K562 (cell line): ENCODE measurements around the gene KATNB1. TPM values are rescaled to one million over a fixed set of nuclear protein-coding genes. Genes with fewer than 3 reads are reported as not detected.

Source experiments
- CBX1 ChIP-seq: sonication (generic); IDR thresholded peaks from 2 replicates; pipeline ENCODE4 v1.6.1; 2016; ENCODE audit warnings: antibody characterized with exemption, low read depth, mild to moderate bottlenecking
- CLOCK ChIP-seq: fragments of 250-450 bp; sonication (Bioruptor Pico); IDR thresholded peaks from 2 replicates; pipeline ENCODE4 v1.4.0; 2020; ENCODE audit warnings: mild to moderate bottlenecking, moderate library complexity, borderline replicate concordance
- COPS2 ChIP-seq: fragments of 450-650 bp; conservative IDR thresholded peaks from 2 replicates; pipeline ENCODE4 v1.6.1; 2016; ENCODE audit warnings: mild to moderate bottlenecking, moderate library complexity
- DLX4 ChIP-seq: fragments of 250-450 bp; sonication (Bioruptor Pico); IDR thresholded peaks from 2 replicates; pipeline ENCODE4 v1.6.1; 2021; ENCODE audit warnings: mild to moderate bottlenecking
- EGR1 ChIP-seq: fragments of 450-650 bp; conservative IDR thresholded peaks from 2 replicates; pipeline ENCODE4 v1.6.1; 2017; ENCODE audit warnings: mild to moderate bottlenecking
- EP300 ChIP-seq: IDR thresholded peaks from 2 replicates; pipeline ENCODE4 v1.6.1; 2012; ENCODE audit warnings: low read length, improper control_type of control experiment
- ETS1 ChIP-seq: conservative IDR thresholded peaks from 2 replicates; pipeline ENCODE4 v1.6.1; 2011; ENCODE audit warnings: low read depth, mild to moderate bottlenecking, low read length; ENCODE audit not compliant: control insufficient read depth
- FOXO4 ChIP-seq: fragments of 450-650 bp; formaldehyde crosslinking; IDR thresholded peaks from 2 replicates; pipeline ENCODE4 v1.4.0; 2020; ENCODE audit warnings: mild to moderate bottlenecking, moderate library complexity
- GATA2 ChIP-seq: sonication (generic); formaldehyde crosslinking; IDR thresholded peaks from 2 replicates; pipeline ENCODE4 v1.4.0; 2020; ENCODE audit warnings: mild to moderate bottlenecking, missing genetic modification reagents
- HDAC2 ChIP-seq: fragments of 450-650 bp; IDR thresholded peaks from 2 replicates; pipeline ENCODE4 v1.6.1; 2016; ENCODE audit warnings: mild to moderate bottlenecking
- HDGF ChIP-seq: fragments of 450-650 bp; IDR thresholded peaks from 2 replicates; pipeline ENCODE4 v1.6.1; 2016
- MIER1 ChIP-seq: fragments of 450-650 bp; IDR thresholded peaks from 2 replicates; pipeline ENCODE4 v1.6.1; 2016; ENCODE audit warnings: antibody characterized with exemption, mild to moderate bottlenecking, low read depth
- RFX7 ChIP-seq: fragments of 250-450 bp; sonication (Bioruptor Pico); IDR thresholded peaks from 2 replicates; pipeline ENCODE4 v1.5.1; 2021; ENCODE audit warnings: mild to moderate bottlenecking
- RNF2 ChIP-seq: sonication (generic); IDR thresholded peaks from 2 replicates; pipeline ENCODE4 v1.6.1; 2016
- SIN3A ChIP-seq, 2 experiments: fragments of 150-350 bp in 1 of 2; IDR thresholded peaks; 2 replicates each; pipeline ENCODE4 v1.6.1; 2011 to 2016; ENCODE audit warnings: borderline replicate concordance in 2 of 2, low read depth in 2 of 2, low read length in 2 of 2, mild to moderate bottlenecking in 2 of 2, moderate library complexity in 2 of 2; ENCODE audit not compliant: control insufficient read depth in 1 of 2
- SMARCE1 ChIP-seq: fragments of 450-650 bp; IDR thresholded peaks from 2 replicates; pipeline ENCODE4 v1.7.1; 2016; ENCODE audit warnings: mild to moderate bottlenecking
- TARDBP ChIP-seq: fragments of 450-650 bp; IDR thresholded peaks from 2 replicates; pipeline ENCODE4 v1.6.1; 2016
- ZBTB1 ChIP-seq: sonication (generic); formaldehyde crosslinking; IDR thresholded peaks from 2 replicates; pipeline ENCODE4 v1.8.1; 2023; ENCODE audit warnings: missing genetic modification reagents, low read depth, mild to moderate bottlenecking, borderline replicate concordance
- ZBTB7A ChIP-seq: IDR thresholded peaks from 2 replicates; pipeline ENCODE4 v1.6.1; 2011; ENCODE audit warnings: low read depth, mild to moderate bottlenecking, low read length, moderate library complexity, borderline replicate concordance; ENCODE audit not compliant: control insufficient read depth
- ZNF165 ChIP-seq: fragments of 250-450 bp; sonication (Bioruptor Pico); IDR thresholded peaks from 2 replicates; pipeline ENCODE4 v1.4.0; 2020; ENCODE audit warnings: borderline replicate concordance
- ZNF436 ChIP-seq: fragments of 250-450, 450-650 bp; sonication (Bioruptor Pico); formaldehyde crosslinking; IDR thresholded peaks from 2 replicates; pipeline ENCODE4 v1.7.0; 2020; ENCODE audit warnings: mild to moderate bottlenecking
- ZNF445 ChIP-seq: fragments of 250-450 bp; sonication (Bioruptor Pico); IDR thresholded peaks from 2 replicates; pipeline ENCODE4 v1.4.0; 2020; ENCODE audit warnings: low read depth, mild to moderate bottlenecking, moderate library complexity
- ZNF507 ChIP-seq: conservative IDR thresholded peaks from 2 replicates; pipeline ENCODE4 v1.6.1; 2017; ENCODE audit warnings: missing genetic modification characterization, missing compliant biosample characterization
- ZNF644 ChIP-seq: fragments of 200-800 bp; sonication (Bioruptor generic); IDR thresholded peaks from 2 replicates; pipeline ENCODE4 v1.6.1; 2016; ENCODE audit warnings: low read depth, missing genetic modification characterization, missing compliant biosample characterization
- ZNF699 ChIP-seq: fragments of 250-450 bp; sonication (Bioruptor Pico); IDR thresholded peaks from 2 replicates; pipeline ENCODE4 v1.8.0; 2021; ENCODE audit warnings: mild to moderate bottlenecking, moderate library complexity; ENCODE audit not compliant: insufficient replicate concordance
- ZNF77 ChIP-seq: fragments of 250-450 bp; sonication (Bioruptor Pico); IDR thresholded peaks from 2 replicates; pipeline ENCODE4 v1.5.0; 2020
- polyA plus RNA-seq, 8 experiments: library from polyadenylated mRNA; depleted of rRNA in 4 of 8; stranded (reverse) in 5 of 8; unstranded in 3 of 8; fragments of >200 nt; fragmentation: Nextera tagmentation in 2 of 8; fragmentation: Illumina TruSeq in 1 of 8; extraction: Ambion mirVana in 2 of 8; extraction: Trizol in 1 of 8; gene quantifications; 2 replicates each; pipeline versions ENCODE4 v1.2.1 to v1.2.3, GENCODE V29; 2011 to 2014; ENCODE audit warnings: inconsistent platforms in 1 of 8, missing spikeins in 1 of 8
- total RNA-seq, 7 experiments: library from RNA; depleted of rRNA in 6 of 7; stranded (reverse); fragments of >200 nt in 6 of 7; fragmentation: Illumina TruSeq in 2 of 7; extraction: Trizol in 2 of 7; gene quantifications; 2 replicates each; pipeline versions ENCODE4 v1.2.1 to v1.2.3, GENCODE V29; 2011 to 2021; ENCODE audit warnings: low replicate concordance in 1 of 7

KATNB1 gene
- total and polyA plus RNA-seq, 9 of the 15 experiments (the other 6 are each of a cell fraction or from before 2014, with no cell fraction given), result 1.2 to 52.6 (median 21.9) TPM

GRCh38 chr16:57735755-57736418, at the start of gene KATNB1 (continued):
- TF ChIP-seq ETS1 (peak; percentile 52; the same call in 1 of the 2 replicates), ZNF165 (no peak), MIER1 (peak; percentile 47; the same call in 1 of the 2 replicates), RFX7 (CRISPR knock-in tag) (no peak), TARDBP (no peak), ZBTB1 (no peak), ZNF644 (tag) (no peak), GATA2 (0 out of 2 replicates have a peak, but pooled peaks have one; percentile 13), RNF2 (no peak), FOXO4 (CRISPR knock-in tag) (peak; percentile 7; the same call in 1 of the 2 replicates), HDGF (no peak), SIN3A (IDR thresholded peaks at IDR 0.05; ENCODE audit: borderline replicate concordance in 2 of 2, control insufficient read depth in 1 of 2, low read depth in 2 of 2, low read length in 2 of 2) (peak; percentile 12 to 51; a peak in 1 of 4 replicates), ZBTB7A (peak; percentile 87), DLX4 (CRISPR knock-in tag) (no peak), ZNF445 (CRISPR knock-in tag) (no peak), HDAC2 (no peak), CLOCK (CRISPR knock-in tag) (no peak), COPS2 (no peak), ZNF699 (no peak), ZNF77 (CRISPR knock-in tag) (no peak), SMARCE1 (no peak), CBX1 (no peak), EGR1 (peak; percentile 48), ZNF436 (no peak), EP300 (no peak), ZNF507 (tag) (no peak)
